ENCODE results near the gene MICALL2.

GRCh38 chr7:1449951-1450350, 9.3 kb downstream of the MICALL2 start:
- TF ChIP-seq CTCF (IDR thresholded peaks at IDR 0.05; ENCODE audit: low read depth, low read length, poor library complexity, severe bottlenecking) (no peak), EZH2phosphoT487 (IDR thresholded peaks at IDR 0.05; ENCODE audit: borderline replicate concordance, low read length) (no peak)
